Kasumi-1 (cell line): ENCODE data around the gene VILL.
"Not testable (repeated sequence)": the region's sequence is repeated elsewhere in the genome, so short reads cannot be mapped to it uniquely, and the experiment has no call there.

Source experiments
- DNase-seq, 2 experiments: peaks; one replicate each; lab custom pipeline; 2025; lab: John Stamatoyannopoulos, UW

Gene VILL

DNA sequence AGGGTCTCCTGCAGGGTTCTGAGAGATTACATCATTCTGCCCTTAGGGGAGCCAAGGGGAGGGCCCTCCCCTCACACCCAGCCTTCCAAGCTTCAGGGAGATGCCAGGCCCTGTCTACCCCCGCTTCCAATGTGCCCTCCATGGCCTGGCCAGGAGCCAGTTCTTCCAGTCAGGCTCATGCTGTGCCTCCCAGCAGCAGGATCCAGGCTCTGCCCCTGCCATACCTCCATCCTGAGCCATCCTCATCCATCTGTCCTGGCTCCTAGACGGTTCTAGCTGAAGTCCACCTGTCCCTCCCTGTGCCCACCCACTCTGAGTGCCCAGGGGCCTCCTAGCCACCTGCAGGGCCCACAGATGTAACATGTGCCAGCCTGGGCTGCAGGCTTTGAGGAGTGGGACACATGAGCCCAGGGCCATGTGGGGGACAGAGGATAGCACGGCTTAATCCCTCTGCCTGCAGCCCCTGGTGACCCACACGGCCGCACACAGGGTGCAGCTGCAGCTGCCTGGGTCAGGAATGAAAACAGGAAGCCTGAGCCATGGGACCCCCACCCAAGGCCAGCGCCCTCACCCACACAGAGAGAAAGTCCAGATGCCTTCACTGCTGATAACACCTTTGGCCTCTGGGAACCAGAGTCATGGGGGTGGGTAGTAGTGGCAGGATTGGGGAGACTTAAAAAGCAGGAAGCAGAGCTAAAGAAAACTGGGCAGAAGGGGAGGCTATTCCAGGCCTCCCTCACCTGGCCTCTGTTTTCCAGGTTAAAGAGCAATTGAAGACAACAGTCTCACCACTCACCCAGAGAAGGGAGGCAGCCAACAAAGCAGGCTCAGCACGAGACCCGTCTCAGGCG, 27.1 kb downstream of the VILL start:
- no peak for DNase-seq

DNA sequence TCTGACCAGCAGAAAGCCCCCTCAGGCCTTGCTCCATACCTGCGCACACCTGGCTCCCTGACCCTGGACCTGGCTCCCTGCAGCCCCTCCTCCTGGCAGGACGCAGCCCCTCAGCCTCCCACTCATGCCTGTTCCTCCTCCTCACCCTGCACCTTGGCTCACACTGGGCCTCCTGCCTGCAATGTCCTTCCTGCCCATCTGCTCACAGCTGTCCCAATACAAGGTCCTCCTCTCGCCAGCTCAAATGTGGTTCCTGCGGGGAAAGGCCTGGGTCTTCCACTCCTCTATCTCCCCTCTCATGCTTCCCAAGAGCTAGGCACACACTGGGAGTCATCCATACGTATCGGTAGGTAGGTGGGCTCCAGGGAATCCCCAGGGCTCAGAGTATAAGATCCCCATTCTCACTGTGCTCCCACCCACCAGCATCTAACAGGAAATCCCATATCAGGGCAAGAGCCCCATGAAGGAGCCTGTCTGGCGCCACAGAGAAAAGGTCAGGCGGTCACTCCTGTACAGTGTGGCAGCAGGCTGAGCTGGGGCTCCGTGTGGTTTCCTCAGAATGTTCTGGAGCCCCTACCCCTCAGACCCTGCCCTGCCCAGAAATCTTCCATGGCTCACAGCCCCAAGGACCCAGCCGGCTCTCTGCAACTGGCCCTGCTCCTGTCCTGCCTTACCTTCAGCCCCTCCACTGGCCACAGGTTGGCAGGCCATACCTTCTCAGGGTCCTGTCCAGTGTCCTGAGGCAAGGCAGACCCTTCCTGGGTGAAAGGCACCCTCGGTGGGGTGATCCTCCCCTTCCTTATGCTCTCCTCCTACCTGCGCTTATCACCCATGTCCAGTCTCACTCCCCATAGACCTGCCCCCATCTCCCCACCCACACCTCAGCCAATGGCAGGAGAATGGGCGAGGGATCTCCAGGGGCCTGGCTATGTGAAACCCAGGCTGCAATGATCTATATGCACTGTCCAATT, 28.0 kb downstream of the VILL start:
- no peak for DNase-seq

DNA sequence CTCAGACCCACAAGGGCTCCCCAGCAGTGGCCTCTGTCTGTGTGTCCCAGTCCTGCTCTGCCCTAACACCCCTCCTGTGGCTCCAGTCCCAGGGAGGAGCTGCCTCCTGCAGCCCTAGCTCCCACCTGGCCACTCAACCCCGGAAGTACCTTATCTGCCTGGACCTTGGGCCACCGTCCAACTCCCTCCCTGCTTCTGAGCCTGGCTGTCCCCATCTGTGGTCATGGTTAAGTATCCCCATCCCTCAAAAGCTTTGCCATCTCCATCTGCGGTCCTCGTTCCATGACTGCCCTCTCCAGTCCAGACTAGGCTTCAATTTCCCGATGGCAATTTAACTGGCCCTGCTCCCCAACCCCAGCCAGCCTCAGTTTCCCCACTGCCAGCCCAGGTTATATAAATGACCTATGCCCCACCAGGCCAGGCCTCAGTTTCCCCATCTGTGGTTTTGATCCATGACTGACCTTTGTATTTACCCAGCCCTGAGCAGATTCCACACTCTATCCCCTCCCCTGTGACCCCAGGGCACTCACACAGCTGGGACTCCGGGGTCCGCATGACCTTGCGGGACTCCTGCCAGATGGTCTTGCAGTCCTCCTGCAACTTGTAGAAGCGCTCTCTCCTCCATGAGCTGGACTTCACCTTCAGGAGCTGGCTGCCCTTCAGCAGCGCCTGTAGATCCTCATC, 29.2 kb downstream of the VILL start:
- DNase-seq: no peak

GRCh38 chr3:38020342-38020726, 29.7 kb downstream of the VILL start:
- DNase-seq: no peak

- no peak for DNase-seq
Observed at GRCh38 chr3:38021196-38021595, 30.6 kb downstream of the VILL start.

DNA sequence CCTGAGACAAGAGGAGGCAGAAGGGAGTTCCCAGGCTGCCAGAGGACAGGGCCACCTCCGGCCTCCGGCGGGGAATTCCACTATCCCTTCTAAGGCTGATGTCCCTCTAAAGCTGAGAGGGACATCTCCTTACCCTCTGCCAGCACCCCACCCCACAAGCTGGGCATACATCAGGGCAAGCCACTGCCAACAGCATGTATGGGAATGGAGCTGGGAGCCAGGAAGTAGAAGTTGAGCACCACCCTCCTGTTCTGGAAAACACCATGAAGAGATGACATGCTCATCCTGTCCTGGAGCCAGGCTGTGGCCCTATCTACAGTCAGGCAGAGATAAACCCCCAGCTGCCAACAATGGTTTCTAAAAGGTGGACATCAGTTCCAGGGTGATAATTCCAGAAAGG, 31.7 kb downstream of the VILL start:
- no peak for DNase-seq

- DNase-seq: no peak
Observed at GRCh38 chr3:38022896-38023709, 32.5 kb downstream of the VILL start.

GRCh38 chr3:38026856-38027255, 36.3 kb downstream of the VILL start:
- no peak for DNase-seq

GRCh38 chr3:38027466-38028465, 37.2 kb downstream of the VILL start:
- DNase-seq: no peak

GRCh38 chr3:38028621-38029361, 38.2 kb downstream of the VILL start:
- DNase-seq: no peak

DNA sequence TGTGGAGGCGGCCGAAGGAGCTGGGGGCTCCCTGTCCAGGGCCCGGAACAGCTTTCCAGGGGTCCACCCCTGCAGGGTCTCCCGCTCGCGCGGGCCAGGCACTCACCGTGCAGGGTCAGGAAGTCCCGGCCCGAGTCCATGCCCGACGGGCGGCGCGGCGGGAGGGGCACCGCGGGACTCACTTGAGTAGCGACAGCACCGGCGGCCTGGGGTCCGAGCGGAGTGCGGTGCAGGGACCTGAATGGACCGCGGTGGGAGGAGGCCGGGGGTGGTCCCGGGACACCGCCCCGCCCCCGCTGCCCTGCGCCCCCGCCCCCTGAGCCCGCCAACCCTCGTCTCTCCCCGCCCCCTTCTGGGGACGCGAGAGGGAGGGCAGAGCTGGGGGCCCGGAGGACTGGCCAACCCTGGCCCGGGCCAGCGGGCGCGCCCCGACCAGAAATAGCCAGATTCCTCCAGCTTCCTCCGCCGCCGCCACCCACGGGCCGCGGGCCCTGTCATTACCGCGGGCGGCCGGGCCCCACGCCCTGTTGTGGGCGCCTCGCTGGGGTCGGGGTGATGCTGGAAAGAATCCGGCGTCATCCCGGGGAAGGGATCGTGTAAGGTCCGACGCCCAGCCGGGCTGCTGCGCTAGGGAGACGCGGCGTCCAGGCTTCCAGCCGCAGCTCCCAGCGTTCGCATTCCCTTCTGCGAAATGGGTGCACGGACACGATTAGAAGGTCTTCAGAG, 39.0 kb downstream of the VILL start, which contains the start of gene PLCD1:
TSS of gene PLCD1 (minus strand) at position 243 of the 726 bp plus-strand sequence. CDS start at position 140, 103 bp downstream.
- DNase-seq: no peak

- DNase-seq: no peak
Observed at GRCh38 chr3:38030126-38031021, 39.8 kb downstream of the VILL start.

GRCh38 chr3:38031022-38031994, 40.7 kb downstream of the VILL start:
- no peak for DNase-seq

DNA sequence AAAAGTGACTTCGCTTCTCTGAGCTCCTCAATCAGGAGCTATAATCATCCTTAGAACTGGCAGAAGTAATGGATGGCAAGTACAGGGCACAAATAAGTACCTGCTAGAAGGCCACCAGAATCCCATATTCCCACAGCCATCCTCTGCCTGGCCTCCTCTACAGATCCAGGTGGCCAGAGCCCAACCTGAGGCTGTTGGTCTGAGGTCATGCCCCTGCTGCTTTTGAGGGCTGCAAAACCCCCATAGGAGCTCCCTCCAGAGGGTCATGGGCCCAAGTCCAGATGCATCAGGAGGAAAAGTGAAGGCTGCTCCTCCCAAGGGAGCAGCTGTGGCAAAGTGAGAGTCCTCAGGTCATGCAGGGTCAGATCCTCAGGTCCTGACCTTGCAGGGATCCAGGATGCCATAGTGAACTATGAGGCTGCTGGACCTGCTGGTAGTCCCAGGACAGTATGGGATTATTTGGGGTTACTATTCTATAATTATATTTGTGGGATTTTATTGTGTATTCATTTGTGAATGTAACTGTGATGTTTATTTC, 41.8 kb downstream of the VILL start:
- no peak for DNase-seq

DNA sequence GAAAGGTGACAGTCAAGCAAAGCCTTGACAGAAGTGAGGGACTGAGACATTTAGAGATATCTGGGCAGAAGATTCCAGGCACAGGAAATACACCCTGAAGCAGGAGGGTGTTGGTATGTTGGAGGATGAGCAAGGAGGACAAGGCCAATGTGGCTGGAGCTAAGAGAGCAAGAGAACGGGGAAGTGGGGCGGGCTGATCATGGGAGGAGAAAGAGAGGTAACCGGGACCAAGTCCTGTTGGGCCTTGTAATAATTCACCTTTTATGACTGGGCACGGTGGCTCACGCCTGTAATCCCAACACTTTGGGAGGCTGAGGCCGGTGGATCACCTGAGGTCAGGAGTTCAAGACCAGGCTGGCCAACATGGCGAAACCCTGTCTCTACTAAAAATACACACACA, 43.0 kb downstream of the VILL start:
- DNase-seq: not testable (repeated sequence)

DNA sequence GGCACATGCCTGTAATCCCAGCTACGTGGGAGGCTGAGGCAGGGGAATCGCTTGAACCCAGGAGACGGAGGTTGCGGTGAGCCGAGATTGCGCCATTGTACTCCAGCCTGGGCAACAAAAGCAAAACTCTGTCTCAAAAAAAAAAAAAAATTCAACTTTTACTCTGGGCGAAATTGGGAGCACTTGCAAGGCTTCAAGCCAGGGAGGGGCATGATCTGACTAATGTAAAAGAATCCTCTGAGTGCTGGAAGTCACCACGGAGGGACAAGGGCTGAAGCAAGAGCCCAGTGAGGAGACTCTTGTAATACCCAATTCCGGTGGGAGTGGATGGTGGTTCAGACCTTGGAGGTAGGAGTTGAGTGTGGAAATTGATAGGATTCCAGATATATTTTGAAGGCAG, 43.7 kb downstream of the VILL start:
- not testable (repeated sequence) for DNase-seq
